ENCODE results near the gene HSPB8. TPM values are rescaled to one million over a fixed set of nuclear protein-coding genes. Genes with fewer than 3 reads are reported as not detected.
"Not testable (repeated sequence)": the region's sequence is repeated elsewhere in the genome, so short reads cannot be mapped to it uniquely, and the experiment has no call there.

Gene HSPB8
- total RNA-seq, 2 experiments from 2014 or later: not detected

DNA sequence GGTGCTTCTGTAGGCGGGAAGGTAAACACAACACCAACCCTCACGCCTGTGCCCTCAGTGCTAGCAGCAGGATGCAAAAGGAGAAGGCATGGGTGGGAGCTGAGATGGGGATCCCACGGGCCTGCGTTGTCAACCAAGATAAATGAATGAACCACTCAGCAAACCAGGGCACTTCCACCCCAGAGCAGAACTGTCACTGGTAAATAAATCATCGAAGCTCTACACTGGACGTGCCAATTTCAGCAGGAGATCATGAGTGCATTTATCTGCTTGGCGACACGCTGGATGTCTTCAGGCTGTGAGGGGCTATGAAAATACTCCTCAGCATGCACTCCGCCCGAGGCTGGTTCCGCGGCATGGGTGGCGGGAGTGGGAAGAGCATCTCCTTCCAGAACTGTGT is 33.2 kb downstream of the HSPB8 start:
- no peaks in the 10 kb centered on the region for H3K27me3 Mint-ChIP-seq
- H3K27me3 ChIP-seq (ENCODE audit: control insufficient read depth in 1 of 2, insufficient read depth in 2 of 2, low read length in 2 of 2): no peaks in the 10 kb centered on the region
- CTCF ChIA-PET: no interaction called here
- ATAC-seq (ENCODE audit: poor library complexity): no peak
- H3K9me3 Mint-ChIP-seq: no peaks in the 10 kb centered on the region
- H3K9me3 ChIP-seq (ENCODE audit: control insufficient read depth in 1 of 2, insufficient read depth in 1 of 2, low read length in 2 of 2): peaks cover 0 to 10% of the 10 kb centered on the region in 2 experiments
- TF ChIP-seq, protein P1, sequence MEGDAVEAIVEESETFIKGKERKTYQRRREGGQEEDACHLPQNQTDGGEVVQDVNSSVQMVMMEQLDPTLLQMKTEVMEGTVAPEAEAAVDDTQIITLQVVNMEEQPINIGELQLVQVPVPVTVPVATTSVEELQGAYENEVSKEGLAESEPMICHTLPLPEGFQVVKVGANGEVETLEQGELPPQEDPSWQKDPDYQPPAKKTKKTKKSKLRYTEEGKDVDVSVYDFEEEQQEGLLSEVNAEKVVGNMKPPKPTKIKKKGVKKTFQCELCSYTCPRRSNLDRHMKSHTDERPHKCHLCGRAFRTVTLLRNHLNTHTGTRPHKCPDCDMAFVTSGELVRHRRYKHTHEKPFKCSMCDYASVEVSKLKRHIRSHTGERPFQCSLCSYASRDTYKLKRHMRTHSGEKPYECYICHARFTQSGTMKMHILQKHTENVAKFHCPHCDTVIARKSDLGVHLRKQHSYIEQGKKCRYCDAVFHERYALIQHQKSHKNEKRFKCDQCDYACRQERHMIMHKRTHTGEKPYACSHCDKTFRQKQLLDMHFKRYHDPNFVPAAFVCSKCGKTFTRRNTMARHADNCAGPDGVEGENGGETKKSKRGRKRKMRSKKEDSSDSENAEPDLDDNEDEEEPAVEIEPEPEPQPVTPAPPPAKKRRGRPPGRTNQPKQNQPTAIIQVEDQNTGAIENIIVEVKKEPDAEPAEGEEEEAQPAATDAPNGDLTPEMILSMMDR (IDR thresholded peaks at IDR 0.05): no peak
- H3K36me3 Mint-ChIP-seq (ENCODE audit: low read depth): no peaks in the 10 kb centered on the region
- H3K36me3 ChIP-seq (ENCODE audit: insufficient read depth, low read length): no peaks in the 10 kb centered on the region
- POLR2A ChIA-PET: no interaction called here
- no peak overlapping the region for H3K27ac ChIP-seq (ENCODE audit: low read depth in 1 of 2, low read length in 2 of 2)
- no peak for DNase-seq
- no peak overlapping the region for H3K4me3 Mint-ChIP-seq
- no peaks in the 10 kb centered on the region for H3K4me1 ChIP-seq (ENCODE audit: insufficient read depth, low read length)
- intact Hi-C loops (cut with DNase I, micrococcal nuclease): no loop called here
- no peak overlapping the region for H3K27ac Mint-ChIP-seq
- no peaks in the 10 kb centered on the region for H3K4me1 Mint-ChIP-seq (ENCODE audit: low read depth)
- H3K4me3 ChIP-seq (ENCODE audit: low read length): no peak overlapping the region

DNA sequence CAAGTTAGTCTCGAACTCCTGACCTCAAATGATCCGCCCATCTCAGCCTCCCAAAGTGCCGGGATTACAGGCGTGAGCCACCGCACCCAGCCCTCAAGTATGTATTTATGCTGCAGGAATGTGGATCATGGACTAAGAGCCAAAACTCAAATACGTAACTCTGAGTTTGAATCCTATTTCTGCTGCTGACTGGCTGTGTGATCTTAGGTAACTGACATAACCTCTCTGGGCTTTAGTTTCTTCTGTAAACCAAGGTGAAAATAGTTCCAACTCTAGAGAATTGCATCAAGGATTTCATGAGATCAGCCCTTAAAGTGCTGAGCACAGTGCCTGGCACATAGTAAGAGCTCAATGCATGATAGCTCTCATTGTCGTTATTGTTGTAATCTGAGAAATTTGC is 37.4 kb downstream of the HSPB8 start:
- no peak for ATAC-seq (ENCODE audit: poor library complexity)

DNA sequence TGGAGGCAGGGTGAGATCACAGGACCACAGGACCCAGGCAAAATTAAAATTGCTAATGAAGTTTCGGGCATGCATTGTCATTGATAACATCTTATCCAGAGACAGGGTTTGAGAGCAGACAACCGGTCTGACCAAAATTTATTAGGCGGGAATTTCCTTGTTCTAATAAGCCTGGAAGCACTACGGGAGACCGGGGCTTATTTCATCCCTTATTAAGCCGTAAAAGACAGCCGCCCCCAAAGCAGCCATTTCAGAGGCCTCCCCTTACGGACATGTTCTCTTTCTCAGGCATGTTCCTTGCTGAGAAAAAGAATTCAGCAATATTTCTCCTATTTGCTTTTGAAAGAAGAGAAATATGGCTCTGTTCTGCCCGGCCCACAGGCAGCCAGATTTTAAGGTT is 40.1 kb downstream of the HSPB8 start:
- H3K36me3 ChIP-seq (ENCODE audit: insufficient read depth, low read length); H3K36me3 Mint-ChIP-seq (ENCODE audit: low read depth); H3K4me3 Mint-ChIP-seq; H3K9me3 ChIP-seq (ENCODE audit: control insufficient read depth in 1 of 2, insufficient read depth in 1 of 2, low read length in 2 of 2); H3K4me1 ChIP-seq (ENCODE audit: insufficient read depth, low read length); H3K9me3 Mint-ChIP-seq; intact Hi-C loops (cut with DNase I, micrococcal nuclease); H3K27ac ChIP-seq (ENCODE audit: low read depth in 1 of 2, low read length in 2 of 2); H3K27me3 Mint-ChIP-seq; H3K4me1 Mint-ChIP-seq (ENCODE audit: low read depth); DNase-seq; H3K27me3 ChIP-seq (ENCODE audit: control insufficient read depth in 1 of 2, insufficient read depth in 2 of 2, low read length in 2 of 2); CTCF ChIA-PET; ATAC-seq (ENCODE audit: poor library complexity); H3K4me3 ChIP-seq (ENCODE audit: low read length); POLR2A ChIA-PET; H3K27ac Mint-ChIP-seq: not testable (repeated sequence)

More for the DNA sequence above, 37.4 kb downstream of the HSPB8 start:
- Mint-ChIP-seq H3K4me3 (no peak overlapping the region), H3K9me3 (no peaks in the 10 kb centered on the region), H3K36me3 (ENCODE audit: low read depth) (no peaks in the 10 kb centered on the region), H3K27ac (no peak overlapping the region), H3K27me3 (peaks cover 10% of the 10 kb centered on the region), H3K4me1 (ENCODE audit: low read depth) (no peaks in the 10 kb centered on the region)
- ChIA-PET POLR2A (no interaction called here), CTCF (no interaction called here)
- H3K4me3 ChIP-seq (ENCODE audit: low read length): no peak overlapping the region
- intact Hi-C loops (cut with DNase I, micrococcal nuclease): no loop called here
- peaks cover 0 to 8% of the 10 kb centered on the region in 2 experiments for H3K9me3 ChIP-seq (ENCODE audit: control insufficient read depth in 1 of 2, insufficient read depth in 1 of 2, low read length in 2 of 2)
- H3K4me1 ChIP-seq (ENCODE audit: insufficient read depth, low read length): no peaks in the 10 kb centered on the region
- H3K27ac ChIP-seq (ENCODE audit: low read depth in 1 of 2, low read length in 2 of 2): no peak overlapping the region
- no peak for DNase-seq
- no peaks in the 10 kb centered on the region for H3K36me3 ChIP-seq (ENCODE audit: insufficient read depth, low read length)
- H3K27me3 ChIP-seq (ENCODE audit: control insufficient read depth in 1 of 2, insufficient read depth in 2 of 2, low read length in 2 of 2): peaks cover 2 to 6% of the 10 kb centered on the region in 2 experiments
- TF ChIP-seq, protein P1 (IDR thresholded peaks at IDR 0.05): no peak

DNA sequence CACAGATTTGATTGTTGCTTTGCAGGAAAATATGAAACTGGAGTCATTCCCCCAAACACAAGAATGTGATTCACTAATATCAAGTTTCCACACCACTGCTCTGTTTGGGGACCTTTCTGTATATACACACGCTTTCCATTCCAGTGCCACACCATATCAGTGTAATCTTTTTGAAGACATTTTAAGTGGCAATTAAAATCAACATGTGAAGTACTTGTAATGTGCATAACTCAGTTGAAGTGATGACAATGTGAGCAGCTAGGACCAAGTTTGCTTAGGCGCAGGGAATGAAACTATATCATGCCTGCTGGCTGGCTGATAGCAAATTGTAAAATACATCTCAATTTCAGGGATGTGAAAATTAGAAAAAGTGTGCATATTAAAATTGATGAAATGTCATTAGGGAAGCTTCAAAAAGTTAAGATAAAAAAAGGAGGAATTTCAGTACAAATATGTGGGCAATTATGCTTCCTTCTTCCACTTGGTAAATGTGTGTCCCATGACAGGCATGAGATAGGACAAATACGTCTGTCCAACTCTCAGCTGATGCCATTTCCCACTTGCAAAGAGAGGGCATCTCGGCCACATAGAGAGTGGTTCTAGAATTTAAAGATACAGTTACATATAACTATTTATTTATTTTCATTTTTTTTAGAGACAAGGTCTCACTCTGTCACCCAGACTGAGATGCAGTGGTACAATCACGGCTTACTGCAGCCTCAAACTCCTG is 43.7 kb downstream of the HSPB8 start:
- Histone ChIP-seq H3K36me3 (ENCODE audit: insufficient read depth, low read length) (no peaks in the 10 kb centered on the region), H3K9me3 (ENCODE audit: control insufficient read depth in 1 of 2, insufficient read depth in 1 of 2, low read length in 2 of 2) (no peaks in the 10 kb centered on the region), H3K27me3 (ENCODE audit: control insufficient read depth in 1 of 2, insufficient read depth in 2 of 2, low read length in 2 of 2) (peaks cover 2 to 6% of the 10 kb centered on the region in 2 experiments), H3K4me3 (ENCODE audit: low read length) (no peak overlapping the region), H3K4me1 (ENCODE audit: insufficient read depth, low read length) (no peaks in the 10 kb centered on the region), H3K27ac (ENCODE audit: low read depth in 1 of 2, low read length in 2 of 2) (no peak overlapping the region)
- Mint-ChIP-seq H3K9me3 (no peaks in the 10 kb centered on the region), H3K4me3 (no peak overlapping the region), H3K4me1 (ENCODE audit: low read depth) (no peaks in the 10 kb centered on the region), H3K36me3 (ENCODE audit: low read depth) (no peaks in the 10 kb centered on the region), H3K27me3 (peaks cover 10% of the 10 kb centered on the region), H3K27ac (no peak overlapping the region)
- intact Hi-C loops (cut with DNase I, micrococcal nuclease): no loop called here
- ATAC-seq (ENCODE audit: poor library complexity) (no peak), DNase-seq (no peak)
- ChIA-PET POLR2A (no interaction called here), CTCF (no interaction called here)
- TF ChIP-seq, protein P1 (IDR thresholded peaks at IDR 0.05): no peak
